Fibroblast of lung (primary cell): ENCODE measurements around the gene CABLES1.

Experiments used
- CTCF ChIP-seq, 2 donors: IDR thresholded peaks in 1 of 2; conservative IDR thresholded peaks in 1 of 2; 1 replicate in 1 of 2; 2 replicates in 1 of 2; pipeline ENCODE4 v1.5.1; 2011 to 2012; ENCODE audit warnings: low read length in 2 of 2, control low read depth in 1 of 2, inconsistent platforms in 1 of 2, low read depth in 1 of 2, mild to moderate bottlenecking in 1 of 2
- EZH2 ChIP-seq: IDR thresholded peaks from 2 replicates; pipeline ENCODE4 v1.5.1; 2012; ENCODE audit warnings: low read length, control low read depth, mild to moderate bottlenecking; ENCODE audit errors: missing control alignments

GRCh38 chr18:23105581-23106219, 29.6 kb upstream of the CABLES1 start:
- TF ChIP-seq CTCF (conservative IDR thresholded peaks at IDR 0.05 in 1 of 2, IDR thresholded peaks at IDR 0.05 in 1 of 2; ENCODE audit: low read depth in 1 of 2, low read length in 2 of 2), result no peak
- no peak for TF ChIP-seq EZH2
